Liver (tissue), 9 donors: ENCODE measurements around the gene DESI1. TPM values are rescaled to one million over a fixed set of nuclear protein-coding genes. Genes with fewer than 3 reads are reported as not detected.
"Not testable (repeated sequence)": the region's sequence is repeated elsewhere in the genome, so short reads cannot be mapped to it uniquely, and the experiment has no call there.

Experiments
- DNase-seq: peaks from one replicate; pipeline ENCODE4 v3.0.0-alpha.2; 2017; ENCODE audit warnings: low spot score
- H3K27ac ChIP-seq, 2 donors: one replicate each; pipeline ENCODE4 v1.7.0; 2013; ENCODE audit warnings: inconsistent platforms in 2 of 2, low read length in 2 of 2, control low read depth in 1 of 2, low read depth in 1 of 2, mild to moderate bottlenecking in 1 of 2
- H3K27me3 ChIP-seq, 4 donors: one replicate each; pipeline versions ENCODE4 v1.6.1 to v1.7.0; 2013; ENCODE audit warnings: low read length in 3 of 4, inconsistent platforms in 1 of 4, mild to moderate bottlenecking in 1 of 4, moderate library complexity in 1 of 4; ENCODE audit not compliant: control insufficient read depth in 4 of 4, insufficient read depth in 4 of 4
- H3K36me3 ChIP-seq, 4 donors: one replicate each; pipeline versions ENCODE4 v1.6.1 to v1.7.0; 2013; ENCODE audit warnings: low read length in 3 of 4, mild to moderate bottlenecking in 3 of 4, low read depth in 1 of 4, moderate library complexity in 1 of 4; ENCODE audit not compliant: control insufficient read depth in 4 of 4, insufficient read depth in 3 of 4
- H3K4me1 ChIP-seq, 4 donors: one replicate each; pipeline versions ENCODE4 v1.6.1 to v1.7.0; 2013; ENCODE audit warnings: low read length in 3 of 4, mild to moderate bottlenecking in 3 of 4, moderate library complexity in 1 of 4; ENCODE audit not compliant: control insufficient read depth in 4 of 4, insufficient read depth in 4 of 4
- H3K4me3 ChIP-seq, 3 donors: one replicate each; pipeline versions ENCODE4 v1.6.1 to v1.7.0; 2013; ENCODE audit warnings: low read length in 3 of 3, control low read depth in 1 of 3, low read depth in 1 of 3, mild to moderate bottlenecking in 1 of 3
- H3K9ac ChIP-seq, 2 donors: one replicate each; pipeline ENCODE4 v1.7.0; 2013; ENCODE audit warnings: low read length in 2 of 2, mild to moderate bottlenecking in 2 of 2, moderate library complexity in 2 of 2, control low read depth in 1 of 2, low read depth in 1 of 2
- H3K9me3 ChIP-seq, 4 donors: one replicate each; pipeline versions ENCODE4 v1.6.1 to v1.7.0; 2013; ENCODE audit warnings: low read length in 3 of 4; ENCODE audit not compliant: control insufficient read depth in 4 of 4
- ATF3 ChIP-seq: IDR thresholded peaks from 2 replicates; pipeline ENCODE4 v1.6.1; 2016; ENCODE audit warnings: antibody characterized with exemption
- CTCF ChIP-seq: fragments of 150-350 bp; IDR thresholded peaks from 2 replicates; pipeline ENCODE4 v1.5.1; 2017; ENCODE audit warnings: improper control_type of control experiment, low read depth, low read length; ENCODE audit not compliant: missing input control
- EGR1 ChIP-seq, 2 donors: IDR thresholded peaks; 2 replicates each; pipeline ENCODE4 v1.6.1; 2016 to 2018; ENCODE audit warnings: antibody characterized with exemption in 2 of 2, low read depth in 2 of 2
- FOXA1 ChIP-seq: IDR thresholded peaks from 2 replicates; pipeline ENCODE4 v1.6.1; 2016; ENCODE audit warnings: antibody characterized with exemption
- FOXA2 ChIP-seq: IDR thresholded peaks from 2 replicates; pipeline ENCODE4 v1.6.1; 2016; ENCODE audit warnings: antibody characterized with exemption
- GABPA ChIP-seq, 2 donors: IDR thresholded peaks in 1 of 2; conservative IDR thresholded peaks in 1 of 2; 2 replicates each; pipeline ENCODE4 v1.6.1; 2016; ENCODE audit warnings: antibody characterized with exemption in 2 of 2, mild to moderate bottlenecking in 1 of 2, moderate library complexity in 1 of 2
- HNF4A ChIP-seq, 2 donors: conservative IDR thresholded peaks; 2 replicates each; pipeline ENCODE4 v1.6.1; 2016; ENCODE audit warnings: antibody characterized with exemption in 2 of 2, mild to moderate bottlenecking in 2 of 2
- HNF4G ChIP-seq: IDR thresholded peaks from 2 replicates; pipeline ENCODE4 v1.6.1; 2016; ENCODE audit warnings: antibody characterized with exemption
- JUND ChIP-seq, 2 donors: IDR thresholded peaks; 2 replicates each; pipeline ENCODE4 v1.6.1; 2016; ENCODE audit warnings: antibody characterized with exemption in 2 of 2
- MAX ChIP-seq: IDR thresholded peaks from 2 replicates; pipeline ENCODE4 v1.6.1; 2016; ENCODE audit warnings: antibody characterized with exemption
- NR2F2 ChIP-seq: IDR thresholded peaks from 2 replicates; pipeline ENCODE4 v1.6.1; 2016; ENCODE audit warnings: antibody characterized with exemption
- RAD21 ChIP-seq, 2 donors: IDR thresholded peaks; 2 replicates each; pipeline ENCODE4 v1.6.1; 2016; ENCODE audit warnings: antibody characterized with exemption in 2 of 2, mild to moderate bottlenecking in 2 of 2
- REST ChIP-seq: IDR thresholded peaks from 2 replicates; pipeline ENCODE4 v1.6.1; 2016; ENCODE audit warnings: antibody characterized with exemption, mild to moderate bottlenecking
- RXRA ChIP-seq, 2 donors: IDR thresholded peaks; 2 replicates each; pipeline ENCODE4 v1.6.1; 2017 to 2018; ENCODE audit warnings: antibody characterized with exemption in 2 of 2, mild to moderate bottlenecking in 1 of 2
- SP1 ChIP-seq: IDR thresholded peaks from 2 replicates; pipeline ENCODE4 v1.6.1; 2018; ENCODE audit warnings: antibody characterized with exemption, mild to moderate bottlenecking
- TAF1 ChIP-seq: conservative IDR thresholded peaks from 2 replicates; pipeline ENCODE4 v1.6.1; 2016; ENCODE audit warnings: antibody characterized with exemption, mild to moderate bottlenecking
- YY1 ChIP-seq: IDR thresholded peaks from 2 replicates; pipeline ENCODE4 v1.6.1; 2016; ENCODE audit warnings: antibody characterized with exemption, mild to moderate bottlenecking
- ZBTB33 ChIP-seq: IDR thresholded peaks from 2 replicates; pipeline ENCODE4 v1.6.1; 2016; ENCODE audit warnings: antibody characterized with exemption
- WGBS: extraction: QIAGEN DNeasy Blood & Tissue Kit; methylation state at CpG from one replicate; pipeline ENCODE4 v1.1.7; 2013; 5-methylcytosine and 5-hydroxymethylcytosine counted together
- polyA plus RNA-seq, 2 donors: library from polyadenylated mRNA; stranded (reverse) in 1 of 2; unstranded in 1 of 2; fragments of 200-250 nt in 1 of 2; fragments of >200 nt in 1 of 2; fragmentation: Nextera tagmentation in 1 of 2; extraction: Ambion mirVana in 1 of 2; gene quantifications; one replicate each; pipeline versions ENCODE4 v1.2.1 to v1.2.3, GENCODE V29; 2013 to 2015
- total RNA-seq, 2 donors: library from RNA; depleted of rRNA; stranded (reverse); fragments of >200 nt; gene quantifications; one replicate each; pipeline ENCODE4 v1.2.3, GENCODE V29; 2014
- donor health status: healthy.
- donor health status: healthy.
- donor health status: healthy.
- donor health status: healthy.
- donor health status: healthy.

The DESI1 gene
- total and polyA plus RNA-seq, 4 donors, result 16.4 to 102 (median 40.6) TPM

GRCh38 chr22:41593336-41593960 lies 27.4 kb downstream of the DESI1 start:
- DNase-seq, H3K4me3 ChIP-seq, H3K27me3 ChIP-seq, H3K9ac ChIP-seq, H3K27ac ChIP-seq, H3K36me3 ChIP-seq, H3K9me3 ChIP-seq: not testable (repeated sequence)
- 96% methylated on average over 51 of the region's 51 CpGs for WGBS
- peaks cover 4 to 24% (median 15%) of the 10 kb centered on the region in 4 donors for H3K4me1 ChIP-seq

- DNase-seq, result peak; percentile 100
- H3K9ac ChIP-seq, result peak within 1 kb of the TSS; percentile 48 to 66
- H3K27ac ChIP-seq, result peak within 1 kb of the TSS; percentile 36 to 72
- H3K9me3 ChIP-seq, result no peaks in the 10 kb centered on the region
- no peak for TF ChIP-seq ZBTB33
- peak; percentile 70 to 90 for TF ChIP-seq GABPA (IDR thresholded peaks at IDR 0.05 in 1 of 2, conservative IDR thresholded peaks at IDR 0.05 in 1 of 2)
- TF ChIP-seq SP1, result peak; percentile 95
- peak; percentile 71 to 80 for TF ChIP-seq RXRA (IDR thresholded peaks at IDR 0.05)
- peak in 1 of 2 donors; percentile 52 for TF ChIP-seq JUND (IDR thresholded peaks at IDR 0.05)
- peak; percentile 91 for TF ChIP-seq REST
- peak; percentile 48 to 52 for TF ChIP-seq HNF4A (conservative IDR thresholded peaks at IDR 0.05)
- TF ChIP-seq TAF1, result peak; percentile 87
- no peak for TF ChIP-seq FOXA2
- peak; percentile 88 for TF ChIP-seq MAX
- TF ChIP-seq NR2F2, result peak; percentile 61
- peak; percentile 89 to 93 for TF ChIP-seq EGR1 (IDR thresholded peaks at IDR 0.05; ENCODE audit: low read depth in 2 of 2)
- no peak for TF ChIP-seq CTCF
- TF ChIP-seq YY1, result peak; percentile 92
- no peak for TF ChIP-seq FOXA1
- TF ChIP-seq RAD21 (IDR thresholded peaks at IDR 0.05), result peak; percentile 46 to 47
- no peak for TF ChIP-seq ATF3
- TF ChIP-seq HNF4G, result peak; percentile 43
- H3K4me1 ChIP-seq, result peaks cover 8 to 24% (median 17%) of the 10 kb centered on the region in 4 donors
- H3K36me3 ChIP-seq, result peaks cover 0 to 6% (median 2%) of the 10 kb centered on the region in 4 donors
- peak within 1 kb of the TSS; percentile 78 to 81 (median 80) for H3K4me3 ChIP-seq
- no peaks in the 10 kb centered on the region for H3K27me3 ChIP-seq
- under 1% methylated on average over 61 of the region's 61 CpGs for WGBS
These were observed 31.2 kb downstream of the DESI1 start, which contains the start of gene PMM1 for GRCh38 chr22:41589391-41590241. Gene PMM1 (minus strand): TSS chr22:41589840. CDS start chr22:41589805, 35 bp downstream.
